WERI-Rb-1 (cell line): ENCODE data around the gene TAPT1.
"Not testable (repeated sequence)": the region's sequence is repeated elsewhere in the genome, so short reads cannot be mapped to it uniquely, and the experiment has no call there.

Source experiments
- DNase-seq: peaks from one replicate; pipeline ENCODE4 v3.0.0-alpha.2; 2020
- H3K27ac ChIP-seq: fragments of 250-450 bp; sonication (Bioruptor Pico); 2 replicates; pipeline ENCODE4 v1.5.1; 2020; ENCODE audit warnings: mild to moderate bottlenecking, moderate library complexity
- H3K27me3 ChIP-seq: fragments of 250-450 bp; sonication (Bioruptor Pico); 2 replicates; pipeline ENCODE4 v1.5.1; 2021; ENCODE audit warnings: mild to moderate bottlenecking, low read depth, moderate library complexity; ENCODE audit not compliant: insufficient read depth, severe bottlenecking
- H3K36me3 ChIP-seq: fragments of 250-450 bp; sonication (Bioruptor Pico); 2 replicates; pipeline ENCODE4 v1.5.1; 2020; ENCODE audit warnings: mild to moderate bottlenecking, moderate library complexity
- H3K4me3 ChIP-seq: 2 replicates; pipeline ENCODE4 v1.5.1; 2011; ENCODE audit warnings: low read depth, mild to moderate bottlenecking, control low read depth, low read length
- H3K9me3 ChIP-seq: fragments of 250-450 bp; sonication (Bioruptor Pico); 2 replicates; pipeline ENCODE4 v1.5.1; 2021; ENCODE audit warnings: mild to moderate bottlenecking, moderate library complexity; ENCODE audit not compliant: severe bottlenecking
- CTCF ChIP-seq: IDR thresholded peaks from 2 replicates; pipeline ENCODE4 v1.5.1; 2011; ENCODE audit warnings: low read depth, mild to moderate bottlenecking, control low read depth, inconsistent platforms, low read length

Gene TAPT1

DNA sequence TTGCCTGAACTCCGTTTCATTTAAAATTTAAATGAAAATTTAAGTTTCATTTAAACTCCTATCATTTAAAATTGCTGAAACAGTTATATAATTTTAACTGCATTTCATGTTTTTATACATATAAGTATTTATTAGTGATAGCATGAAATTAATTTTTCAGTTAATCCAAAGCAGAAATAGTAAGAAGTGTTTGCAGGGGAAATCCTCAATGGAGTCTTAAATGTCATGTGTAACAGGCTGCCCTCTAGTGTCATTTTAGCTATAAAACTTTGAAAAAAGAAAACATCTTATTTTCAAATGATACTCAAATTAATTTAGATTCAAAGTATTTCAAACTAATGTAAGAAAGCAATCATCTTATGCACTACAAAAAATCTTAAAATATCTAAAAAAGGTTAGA lies 27.2 kb downstream of the TAPT1 start:
- DNase-seq = no peak
- no peaks in the 10 kb centered on the region for H3K9me3 ChIP-seq
- no peak overlapping the region for H3K27ac ChIP-seq
- no peaks in the 10 kb centered on the region; the same call in 1 of the 2 replicates for H3K36me3 ChIP-seq
- H3K4me3 ChIP-seq = no peak overlapping the region
- TF ChIP-seq CTCF = peak; percentile 19; the same call in 1 of the 2 replicates
- no peaks in the 10 kb centered on the region for H3K27me3 ChIP-seq

GRCh38 chr4:16197876-16198665 lies 28.2 kb downstream of the TAPT1 start:
- DNase-seq = no peak
- no peak for TF ChIP-seq CTCF
- H3K4me3 ChIP-seq = no peak overlapping the region
- H3K9me3 ChIP-seq = no peaks in the 10 kb centered on the region
- no peaks in the 10 kb centered on the region for H3K36me3 ChIP-seq
- no peaks in the 10 kb centered on the region for H3K27me3 ChIP-seq
- H3K27ac ChIP-seq = no peak overlapping the region

GRCh38 chr4:16196482-16197393 lies 29.5 kb downstream of the TAPT1 start:
- H3K27me3 ChIP-seq = no peaks in the 10 kb centered on the region
- no peak overlapping the region for H3K4me3 ChIP-seq
- H3K27ac ChIP-seq = no peak overlapping the region
- H3K36me3 ChIP-seq = no peaks in the 10 kb centered on the region
- no peaks in the 10 kb centered on the region for H3K9me3 ChIP-seq
- peak; percentile 46; the same call in 1 of the 2 replicates for TF ChIP-seq CTCF
- no peak for DNase-seq

- peak; percentile 43 for DNase-seq
- TF ChIP-seq CTCF = no peak
- Histone ChIP-seq H3K36me3 (peaks cover 11% of the 10 kb centered on the region), H3K27ac (peak overlapping the region; percentile 39), H3K9me3 (no peaks in the 10 kb centered on the region), H3K4me3 (no peak overlapping the region), H3K27me3 (no peaks in the 10 kb centered on the region)
Measured at GRCh38 chr4:16195209-16195608, 31.1 kb downstream of the TAPT1 start.

DNA sequence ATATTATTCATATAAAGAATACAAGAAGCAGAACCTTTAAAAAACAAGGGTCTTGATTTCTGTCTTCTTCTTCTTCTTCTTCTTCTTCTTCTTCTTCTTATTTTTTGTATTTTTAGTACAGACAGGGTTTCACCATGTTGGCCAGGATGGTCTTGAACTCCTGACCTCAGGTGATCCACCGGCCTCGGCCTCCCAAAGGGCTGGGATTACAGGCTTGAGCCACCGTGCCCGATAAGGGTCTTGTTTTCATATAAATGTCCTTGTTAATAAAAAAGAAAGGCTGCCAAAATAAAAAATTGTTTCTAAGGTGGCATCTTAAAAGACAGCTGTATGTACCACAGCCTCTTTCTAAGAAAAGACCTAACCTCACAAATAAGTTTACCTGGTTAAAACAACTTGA lies 31.5 kb downstream of the TAPT1 start:
- H3K4me3 ChIP-seq = not testable (repeated sequence)
- peak; percentile 50 for DNase-seq

DNA sequence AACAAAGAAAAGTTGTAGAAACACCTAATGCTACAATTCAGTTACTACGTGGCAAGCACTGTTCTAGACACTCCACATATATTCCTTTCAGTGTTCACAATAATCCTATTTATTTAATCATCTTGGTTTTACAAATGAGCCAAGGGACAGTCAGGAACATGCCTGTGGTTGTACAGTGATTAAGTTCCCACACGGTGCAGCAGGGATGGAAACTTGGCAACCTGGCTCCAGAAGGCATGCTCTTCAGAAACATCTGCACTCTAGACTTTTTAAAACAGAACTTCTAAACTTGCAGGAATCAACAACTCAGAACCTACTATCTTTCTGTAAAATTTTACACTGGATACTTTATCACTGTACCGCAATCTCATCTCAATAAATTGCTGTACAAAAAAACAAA lies 32.1 kb downstream of the TAPT1 start:
- H3K36me3 ChIP-seq = peaks cover 21% of the 10 kb centered on the region
- H3K27me3 ChIP-seq = no peaks in the 10 kb centered on the region
- no peak for DNase-seq
- peak overlapping the region; percentile 39; the same call in 1 of the 2 replicates for H3K27ac ChIP-seq
- TF ChIP-seq CTCF = no peak
- no peaks in the 10 kb centered on the region for H3K9me3 ChIP-seq
- H3K4me3 ChIP-seq = no peak overlapping the region

More for the DNA sequence above, 31.5 kb downstream of the TAPT1 start:
- not testable (repeated sequence) for H3K9me3 ChIP-seq, H3K27me3 ChIP-seq
- peaks cover 16% of the 10 kb centered on the region for H3K36me3 ChIP-seq
- peak overlapping the region; percentile 39 for H3K27ac ChIP-seq
